Cortex of kidney (tissue), 1 donor: ENCODE measurements around the gene POLR3GL.
"Not testable (repeated sequence)": the region's sequence is repeated elsewhere in the genome, so short reads cannot be mapped to it uniquely, and the experiment has no call there.

Experiments used
- DNase-seq: peaks from one replicate; lab custom pipeline; 2025; lab: John Stamatoyannopoulos, UW

POLR3GL gene, protein sequence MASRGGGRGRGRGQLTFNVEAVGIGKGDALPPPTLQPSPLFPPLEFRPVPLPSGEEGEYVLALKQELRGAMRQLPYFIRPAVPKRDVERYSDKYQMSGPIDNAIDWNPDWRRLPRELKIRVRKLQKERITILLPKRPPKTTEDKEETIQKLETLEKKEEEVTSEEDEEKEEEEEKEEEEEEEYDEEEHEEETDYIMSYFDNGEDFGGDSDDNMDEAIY

DNA sequence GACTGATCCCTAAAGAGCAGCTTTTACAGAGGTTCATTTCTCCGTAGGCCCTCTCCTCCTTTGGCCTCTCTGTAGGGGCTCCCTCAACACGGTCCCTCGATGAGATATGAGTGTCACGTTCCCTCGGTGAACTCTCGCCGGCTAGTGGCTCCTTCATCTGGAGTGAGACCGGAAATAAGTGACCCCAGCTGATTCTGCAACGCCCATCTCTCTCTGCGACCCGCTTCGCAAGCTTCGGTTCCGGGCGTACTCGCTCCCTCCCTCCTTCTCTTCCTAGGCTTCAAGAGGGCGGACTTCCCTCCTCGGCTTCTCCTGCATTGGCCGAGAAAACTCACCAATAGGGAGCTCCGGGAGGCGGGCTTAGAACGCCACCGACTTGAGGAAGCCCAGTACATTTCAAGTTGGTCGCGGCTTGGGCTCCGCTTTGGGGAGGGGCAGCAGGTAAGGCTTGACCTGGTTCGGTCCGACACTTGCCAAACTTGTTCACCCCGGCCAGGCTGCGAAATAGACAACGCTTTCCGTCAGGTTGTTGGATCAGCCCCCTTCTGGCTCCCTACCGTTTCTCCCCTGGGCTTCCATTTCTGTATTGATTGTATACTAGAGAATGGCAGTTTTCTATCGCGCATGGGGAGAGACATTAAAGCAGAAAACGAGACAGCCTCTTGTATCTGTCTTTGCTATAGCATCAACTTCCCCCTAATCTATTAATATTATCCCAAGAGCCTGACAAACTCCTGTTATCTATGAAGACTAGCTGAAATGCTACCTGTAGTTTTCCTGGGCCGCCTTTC is at the start of gene POLR3GL, which contains the start of gene ANKRD34A:
Gene POLR3GL, plus strand, starts transcription at position 363 of the 791 bp plus-strand sequence. CDS start 10,176 bp downstream, outside the sequence.
Gene ANKRD34A, minus strand, starts transcription at position 248 of the 791 bp plus-strand sequence. CDS start 2,816 bp downstream, outside the sequence.
- no peak for DNase-seq

DNA sequence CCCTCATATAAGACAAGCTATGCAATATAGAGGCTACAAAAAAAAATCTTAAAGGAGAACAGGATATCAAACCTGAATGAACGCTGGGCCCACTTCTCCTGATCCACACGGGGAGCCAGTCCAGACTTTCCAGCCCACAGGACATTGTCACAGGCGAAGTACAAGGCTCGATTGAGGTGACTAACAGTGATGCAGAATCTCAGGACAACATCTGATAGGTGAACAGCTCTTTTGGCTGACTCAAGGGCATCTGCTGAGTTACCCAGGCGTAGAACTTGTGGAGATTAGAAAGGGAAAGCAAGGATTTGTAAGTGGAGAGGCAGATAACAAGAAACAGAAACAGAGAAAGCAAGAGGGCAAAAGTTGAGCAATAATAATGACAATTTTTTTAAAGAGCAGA is 47.7 kb upstream of the POLR3GL start:
- no peak for DNase-seq

DNA sequence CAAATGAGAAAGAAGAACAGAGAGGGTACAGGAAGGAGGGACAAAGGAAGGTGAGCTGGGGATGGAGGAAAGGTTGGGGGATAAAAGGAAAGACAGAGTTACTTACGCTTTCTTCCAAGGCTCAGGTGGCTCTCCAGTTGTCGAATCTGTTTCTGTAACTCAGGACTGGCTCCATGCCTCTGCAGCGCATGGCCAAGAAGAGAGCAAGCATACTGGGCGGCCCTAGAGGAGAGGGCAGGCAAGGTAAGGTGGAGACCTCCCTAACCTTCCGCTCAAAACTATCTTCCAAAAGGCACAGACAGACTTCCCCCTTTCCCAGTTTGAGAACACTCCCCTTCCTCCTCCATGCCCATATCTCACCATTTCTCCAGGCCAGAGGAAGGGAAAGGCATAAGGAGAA is 46.9 kb upstream of the POLR3GL start:
- DNase-seq, result no peak

DNA sequence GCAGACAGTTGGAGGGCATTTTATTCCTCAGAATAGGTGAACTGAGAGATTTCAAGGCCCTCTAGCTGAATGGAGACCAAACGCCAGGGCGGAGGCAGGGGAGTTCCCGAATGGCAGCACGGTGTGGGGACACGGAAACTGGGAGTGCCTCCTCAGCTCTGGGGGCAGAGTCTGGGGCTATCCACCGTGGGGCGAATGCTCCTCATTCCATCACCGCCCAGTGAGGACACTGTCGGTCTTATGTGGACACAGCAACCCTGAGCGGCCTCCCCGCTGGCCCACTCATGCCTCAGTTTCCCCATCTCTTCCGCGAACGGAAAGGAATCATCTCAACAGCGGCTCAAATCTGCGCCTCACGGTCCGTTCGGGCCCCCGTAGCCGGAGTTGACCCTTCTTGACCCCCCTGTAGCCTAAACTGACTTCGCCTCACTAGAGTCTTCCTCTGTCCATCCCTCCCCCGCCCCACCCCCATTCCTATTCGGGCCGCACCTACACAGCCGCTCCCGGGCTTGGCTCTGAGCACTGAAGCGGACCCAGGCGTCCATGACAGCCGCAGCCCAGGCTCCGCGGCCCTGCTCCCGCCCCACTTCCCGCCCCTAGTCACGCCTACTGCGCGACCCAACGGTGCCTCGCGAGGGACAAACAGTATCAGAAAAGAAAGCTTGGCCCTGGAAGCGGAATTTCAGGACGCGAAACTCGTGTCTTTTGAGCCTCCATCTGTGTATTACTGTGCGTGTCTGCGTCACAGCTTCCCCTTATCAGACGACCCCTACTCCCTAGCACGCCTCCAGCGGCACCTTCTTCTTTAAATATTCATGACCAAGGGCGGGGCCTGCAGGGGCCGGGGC is 46.1 kb upstream of the POLR3GL start, which contains the start of gene PEX11B:
Gene PEX11B, minus strand, starts transcription at position 574 of the 848 bp plus-strand sequence. Its CDS starts 29 bp downstream, at position 545.
- DNase-seq, result no peak

DNA sequence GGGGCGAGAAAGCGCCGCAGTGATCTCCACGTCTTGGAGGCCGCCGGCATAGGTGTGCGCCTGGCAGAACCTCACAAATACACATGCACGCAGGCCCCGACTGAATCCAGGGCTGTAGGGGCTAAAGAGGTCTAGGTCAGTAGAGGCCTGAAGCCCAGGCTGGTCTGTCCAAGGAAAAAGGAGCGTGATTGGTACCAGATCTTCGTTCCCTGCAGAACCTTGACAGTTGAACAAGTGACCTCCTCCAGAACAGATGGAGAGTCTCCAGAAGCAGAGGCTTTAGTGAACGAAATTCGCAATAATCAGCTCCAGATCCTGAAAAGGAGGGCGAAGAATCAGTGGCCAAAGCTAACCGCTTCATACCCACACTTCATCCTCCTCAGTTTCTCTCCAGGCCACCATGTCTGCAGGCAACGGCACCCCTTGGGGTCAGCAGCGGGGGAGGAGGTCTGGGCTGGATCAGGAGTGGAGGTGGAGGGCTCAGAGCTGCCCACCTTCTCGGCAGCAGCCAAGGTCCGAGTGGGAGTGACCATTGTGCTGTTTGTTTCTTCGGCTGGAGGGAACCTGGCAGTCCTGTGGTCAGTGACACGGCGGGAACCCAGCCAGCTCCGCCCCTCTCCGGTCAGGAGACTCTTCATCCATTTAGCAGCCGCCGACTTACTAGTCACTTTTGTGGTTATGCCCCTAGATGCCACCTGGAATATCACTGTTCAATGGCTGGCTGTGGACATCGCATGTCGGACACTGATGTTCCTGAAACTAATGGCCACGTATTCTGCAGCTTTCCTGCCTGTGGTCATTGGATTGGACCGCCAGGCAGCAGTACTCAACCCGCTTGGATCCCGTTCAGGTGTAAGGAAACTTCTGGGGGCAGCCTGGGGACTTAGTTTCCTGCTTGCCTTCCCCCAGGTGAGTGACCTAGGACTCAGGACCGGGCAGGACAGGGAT is 45.2 kb upstream of the POLR3GL start:
- DNase-seq, result no peak

DNA sequence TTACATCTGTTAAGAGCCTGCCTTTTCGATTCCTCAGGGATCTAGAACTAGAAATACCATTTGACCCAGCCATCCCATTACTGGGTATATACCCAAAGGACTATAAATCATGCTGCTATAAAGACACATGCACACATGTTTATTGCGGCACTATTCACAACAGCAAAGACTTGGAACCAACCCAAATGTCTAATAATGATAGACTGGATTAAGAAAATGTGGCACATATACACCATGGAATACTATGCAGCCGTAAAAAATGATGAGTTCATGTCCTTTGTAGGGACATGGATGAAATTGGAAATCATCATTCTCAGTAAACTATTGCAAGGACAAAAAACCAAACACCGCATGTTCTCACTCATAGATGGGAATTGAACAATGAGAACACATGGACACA is 44.2 kb upstream of the POLR3GL start:
- not testable (repeated sequence) for DNase-seq

DNA sequence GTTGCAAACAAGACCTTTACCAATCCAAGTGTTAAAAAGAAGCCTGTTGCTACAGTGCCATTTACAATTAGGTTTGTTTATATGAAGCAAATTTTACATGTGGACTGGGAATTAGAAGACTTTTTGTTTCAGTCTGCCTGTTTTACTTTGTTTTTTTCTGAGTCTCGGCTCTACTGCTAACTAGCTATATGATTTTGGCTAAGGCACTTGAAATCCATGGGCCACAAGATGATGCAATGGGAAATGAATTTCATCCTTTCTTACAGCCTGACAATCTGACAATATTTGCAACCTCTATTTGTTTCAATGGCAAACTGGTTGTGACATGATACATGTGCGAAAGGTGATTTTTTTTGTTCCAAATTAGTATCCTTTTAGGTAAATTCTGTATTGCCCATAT is 42.2 kb upstream of the POLR3GL start:
- DNase-seq, result no peak

DNA sequence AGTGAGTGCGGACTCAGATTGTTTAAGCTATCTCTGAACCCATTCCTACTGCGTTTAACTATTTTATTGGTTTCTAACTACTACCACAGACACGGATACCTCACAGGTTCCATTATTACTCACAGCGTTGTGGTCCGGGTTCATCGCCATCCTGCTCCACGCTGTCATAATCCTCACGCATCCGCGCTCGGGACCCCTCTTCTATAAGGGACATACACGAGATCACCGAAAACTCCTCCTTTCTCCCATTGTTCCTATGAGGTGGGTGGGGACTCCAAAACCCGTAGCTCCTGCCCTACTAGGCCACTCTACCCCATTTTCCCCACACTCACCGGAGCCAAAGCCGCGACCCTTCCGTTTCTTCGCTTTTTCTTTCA is 37.8 kb upstream of the POLR3GL start:
- no peak for DNase-seq

DNA sequence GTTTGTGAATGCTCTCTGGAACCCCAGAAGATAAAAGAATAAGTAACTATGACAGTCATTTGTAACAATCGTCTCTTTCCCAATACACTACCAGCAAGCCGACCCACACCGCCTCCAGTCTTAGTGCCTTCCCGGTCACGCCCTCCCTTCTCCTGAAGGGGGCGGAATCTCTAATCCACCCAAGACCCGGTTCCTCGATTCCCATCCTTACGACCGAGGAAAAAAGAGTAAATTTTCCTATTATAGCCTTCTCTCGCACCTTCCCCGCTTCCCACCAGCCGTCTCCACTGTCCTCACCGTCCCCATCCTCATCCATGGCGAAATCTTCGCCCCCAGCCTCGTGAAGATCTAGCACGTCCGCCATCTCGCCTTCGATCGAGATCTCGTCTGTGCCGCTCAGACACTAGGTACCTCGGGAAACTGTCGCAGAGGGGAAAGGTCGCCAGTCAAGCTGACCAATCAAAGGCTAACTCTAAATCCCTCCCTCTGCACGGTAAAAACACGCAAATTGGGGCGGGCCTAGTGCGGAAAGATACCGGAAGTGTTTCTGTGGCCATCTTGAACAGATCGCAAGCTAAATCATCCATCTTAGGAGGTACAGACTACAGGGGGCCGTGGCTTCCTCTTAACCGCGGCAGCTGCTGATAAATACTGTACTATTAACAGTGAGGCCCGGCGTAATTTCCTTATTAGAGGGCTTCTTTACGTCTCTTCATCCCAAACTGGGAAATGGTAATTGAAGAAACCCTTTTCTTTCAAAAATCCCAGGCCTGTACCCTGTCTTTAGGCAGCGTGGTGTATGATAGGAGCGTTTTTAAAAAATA is 37.2 kb upstream of the POLR3GL start, which contains the start of gene RBM8A:
Gene RBM8A, minus strand, starts transcription at position 422 of the 824 bp plus-strand sequence. Its CDS starts 58 bp downstream, at position 364.
- no peak for DNase-seq

DNA sequence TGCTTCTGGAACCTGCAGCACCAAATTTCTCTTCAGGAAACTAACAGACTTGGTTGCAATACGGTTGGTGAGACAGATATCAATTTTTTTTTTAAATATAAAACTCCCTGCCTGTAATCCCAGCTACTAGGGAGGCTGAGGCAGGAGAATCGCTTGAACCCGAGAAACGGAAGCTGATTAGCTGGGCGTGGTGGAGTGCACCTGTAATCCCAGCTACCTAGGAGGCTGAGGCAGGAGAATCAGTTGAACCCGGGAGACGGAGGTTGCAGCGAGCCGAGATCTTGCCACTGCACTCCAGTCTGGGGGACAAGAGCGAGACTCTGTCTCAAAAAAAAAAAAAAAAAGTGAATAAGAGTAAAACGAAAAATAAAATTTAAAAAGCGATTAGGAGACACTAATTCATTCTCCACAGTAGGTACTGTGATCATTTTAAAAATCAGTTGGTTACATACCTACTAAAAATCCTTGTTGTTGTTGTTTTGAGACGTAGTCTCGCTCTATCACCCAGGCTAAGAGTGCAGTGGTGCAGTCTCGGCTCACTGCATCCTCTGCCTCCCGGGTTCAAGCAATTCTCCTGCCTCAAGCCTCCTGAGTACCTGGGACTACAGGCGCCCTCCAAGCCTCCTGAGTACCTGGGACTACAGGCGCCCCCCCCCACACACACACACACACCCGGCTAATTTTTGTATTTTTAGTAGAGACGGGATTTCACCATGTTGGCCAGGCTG is 36.4 kb upstream of the POLR3GL start:
- DNase-seq, result no peak

DNA sequence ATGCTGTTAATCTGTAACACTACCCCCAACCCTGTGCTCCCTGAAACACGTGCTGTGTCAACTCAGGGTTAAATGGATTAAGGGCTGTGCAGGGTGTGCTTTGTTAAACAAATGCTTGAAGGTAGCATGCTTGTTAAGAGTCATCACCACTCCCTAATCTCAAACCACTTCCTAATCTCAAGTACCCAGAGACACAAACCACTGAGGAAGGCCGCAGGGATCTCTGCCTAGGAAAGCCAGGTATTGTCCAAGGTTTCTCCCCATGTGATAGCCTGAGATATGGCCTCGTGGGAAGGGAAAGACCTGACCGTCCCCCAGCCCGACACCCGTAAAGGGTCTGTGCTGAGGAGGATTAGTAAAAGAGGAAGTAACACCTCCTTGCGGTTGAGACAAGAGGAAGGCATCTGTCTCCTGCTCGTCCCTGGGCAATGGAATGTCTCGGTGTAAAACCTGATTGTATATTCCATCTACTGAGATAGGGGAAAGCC is 31.9 kb upstream of the POLR3GL start:
- not testable (repeated sequence) for DNase-seq

DNA sequence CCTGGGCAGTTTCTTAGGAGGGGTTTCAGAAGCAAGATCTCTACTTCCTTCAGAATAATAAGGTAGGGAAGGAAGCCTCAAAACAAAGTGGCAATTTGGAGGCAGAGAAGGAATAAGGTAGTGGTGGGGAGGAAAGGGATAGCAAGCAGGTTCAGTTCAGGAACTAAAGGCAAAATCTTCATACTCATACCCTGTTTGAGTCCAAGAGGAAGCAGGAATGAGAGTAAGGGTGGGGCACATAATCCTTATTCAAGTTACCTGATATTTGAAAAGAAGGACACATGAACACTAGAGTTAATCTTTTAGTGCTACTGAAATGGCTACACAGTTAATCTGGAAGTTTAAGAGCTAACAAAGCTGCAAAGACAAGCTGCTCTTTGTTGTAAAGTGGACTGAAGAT is 28.8 kb upstream of the POLR3GL start:
- DNase-seq, result no peak

DNA sequence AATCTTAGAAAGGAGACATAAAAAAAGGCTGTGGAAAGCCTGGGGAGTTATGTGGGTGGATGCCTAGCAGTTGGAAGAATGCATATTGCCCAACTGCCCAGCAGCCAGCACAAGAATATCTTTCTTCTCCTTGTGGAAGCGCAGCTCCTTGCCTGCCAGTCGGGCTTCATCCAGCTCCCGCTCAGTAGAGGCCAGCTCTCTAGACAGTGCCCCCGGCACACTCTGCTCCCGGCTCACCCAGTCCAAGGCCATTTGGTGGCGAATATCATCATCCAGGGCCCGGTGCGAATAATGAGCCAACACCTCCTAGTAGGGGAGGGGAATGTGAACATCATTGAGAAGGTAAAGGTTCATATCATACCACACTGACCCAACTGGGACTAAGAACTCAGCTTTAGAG is 28.2 kb upstream of the POLR3GL start:
- DNase-seq, result no peak

DNA sequence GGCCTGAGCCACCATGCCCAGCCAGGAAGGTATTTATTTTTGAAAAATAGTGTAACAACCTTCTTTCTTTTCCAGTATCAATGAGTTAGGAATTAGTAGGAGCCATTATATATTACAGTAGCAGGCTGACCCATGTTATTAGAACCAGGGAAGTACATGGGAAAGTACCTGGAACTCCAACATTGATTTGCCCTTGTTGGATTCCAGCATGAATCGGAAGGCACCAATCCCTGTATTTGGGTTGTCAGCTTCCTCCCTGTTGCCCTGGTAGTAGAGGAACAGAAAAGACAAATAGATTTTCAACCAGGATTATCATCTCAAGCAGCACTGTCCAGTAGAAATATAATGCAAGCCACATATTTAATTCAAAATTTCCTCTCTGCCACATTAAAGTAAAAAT is 27.1 kb upstream of the POLR3GL start:
- DNase-seq, result no peak

DNA sequence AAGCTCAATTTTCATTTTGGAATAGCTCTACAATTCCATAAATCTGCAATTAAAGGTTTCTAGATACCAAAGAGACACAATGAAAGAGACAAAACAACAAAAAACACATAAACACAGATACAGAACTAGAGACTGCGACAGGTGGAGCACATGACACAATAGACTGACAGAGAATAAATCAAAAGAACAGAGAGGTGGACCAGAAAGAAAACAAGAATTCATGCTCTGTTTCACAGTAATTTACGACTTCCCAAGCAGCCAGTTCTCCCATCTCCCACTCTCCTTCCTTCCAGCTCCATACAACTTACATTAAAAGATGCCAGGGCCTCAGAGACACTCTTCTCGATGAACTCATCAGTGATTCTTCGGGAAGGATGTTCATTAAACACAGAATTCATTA is 22.1 kb upstream of the POLR3GL start:
- no peak for DNase-seq

DNA sequence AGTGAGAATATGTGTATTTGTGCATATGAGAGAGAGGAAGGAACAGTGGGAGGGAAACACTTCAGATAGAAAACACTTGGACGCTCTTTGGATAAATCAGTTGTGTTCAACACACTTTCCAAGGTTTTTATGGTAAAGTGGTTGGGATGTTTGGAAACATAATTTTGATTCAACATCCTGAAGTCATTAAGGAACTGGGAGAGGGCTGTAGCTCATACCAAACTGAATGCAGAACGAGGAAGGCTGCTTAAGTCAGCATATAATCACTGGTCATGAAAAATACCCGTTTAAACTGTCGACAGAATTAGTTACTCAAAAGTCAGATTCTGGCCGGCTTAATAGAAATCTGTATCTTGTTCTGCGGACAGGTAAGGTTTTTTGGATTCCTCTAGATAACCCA is 21.6 kb upstream of the POLR3GL start:
- DNase-seq, result no peak

DNA sequence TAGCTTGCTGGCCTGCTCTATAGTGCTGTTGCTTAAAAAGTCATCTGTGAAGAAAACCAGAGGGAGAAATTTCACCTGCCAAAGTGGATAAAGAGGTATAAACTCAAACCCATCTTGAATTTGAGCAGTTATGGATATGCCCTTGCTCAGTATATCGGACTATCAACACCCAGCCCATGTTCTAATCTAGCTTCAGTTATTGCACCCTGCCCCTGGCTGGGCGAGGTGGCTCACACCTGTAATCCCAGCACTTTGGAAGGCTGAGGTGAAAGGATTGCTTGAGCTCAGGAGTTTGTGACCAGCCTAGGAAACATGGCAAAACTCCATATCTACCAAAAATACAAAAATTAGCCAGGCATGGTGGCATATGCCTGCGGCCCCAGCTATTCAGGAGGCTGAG is 20.0 kb upstream of the POLR3GL start:
- no peak for DNase-seq

DNA sequence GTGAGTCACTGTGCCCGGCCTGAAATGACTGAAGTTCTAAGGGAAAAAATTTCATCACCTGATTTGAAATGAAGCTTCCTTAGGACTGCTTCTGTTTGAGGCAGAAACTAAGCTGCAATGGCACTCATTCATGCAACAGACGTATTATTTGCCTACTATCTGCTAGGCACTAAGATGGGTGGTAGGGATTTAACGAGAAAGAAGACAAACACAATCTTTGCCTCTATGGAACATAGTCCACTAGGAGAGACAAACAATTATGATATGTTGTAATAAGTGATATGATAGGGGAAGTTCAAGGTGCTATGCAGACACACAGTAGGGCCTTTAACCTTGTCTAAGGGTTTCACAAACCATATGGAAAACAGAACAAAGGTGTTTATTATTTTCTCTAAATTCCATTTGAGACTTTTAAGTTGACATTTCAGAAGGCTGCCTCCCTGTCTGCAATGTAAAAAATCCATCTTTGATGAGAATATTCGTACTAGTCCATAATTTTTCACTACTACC is 18.0 kb upstream of the POLR3GL start:
- no peak for DNase-seq

DNA sequence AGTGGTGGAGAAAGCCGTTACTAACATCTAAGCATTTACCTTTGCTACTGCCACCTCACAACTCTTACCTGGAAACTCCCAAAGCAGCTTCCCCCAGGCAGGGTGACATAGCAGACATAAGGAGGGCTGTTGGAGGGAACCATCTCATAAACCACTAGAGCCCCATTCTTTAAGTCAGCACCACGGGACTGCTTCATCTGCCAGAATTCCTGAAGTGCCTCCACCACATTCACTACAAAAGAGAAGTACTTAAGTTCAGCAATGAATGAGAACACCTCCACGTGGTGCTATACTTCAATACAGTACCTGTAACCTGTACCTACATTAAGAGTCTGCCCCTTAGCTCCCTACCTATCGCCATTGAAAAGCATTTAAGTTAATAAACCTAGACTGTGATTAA is 16.9 kb upstream of the POLR3GL start:
- DNase-seq, result no peak
